ENCODE results near the gene PRSS21. TPM values are rescaled to one million over a fixed set of nuclear protein-coding genes. Genes with fewer than 3 reads are reported as not detected.

The PRSS21 gene
- total and polyA plus RNA-seq, 4 experiments from 2014 or later = 0.96 to 11.5 (median 4.4) TPM

- H3K9me3 Mint-ChIP-seq = peaks cover 0 to 3% (median 0%) of the 10 kb centered on the region in 8 donors
- peak overlapping the region in 2 of 8 donors; percentile 5 to 15 for H3K4me3 Mint-ChIP-seq
- DNase-seq = peak in 1 of 5 donors; percentile 37
- Histone ChIP-seq H3K36me3 (ENCODE audit: insufficient read depth, low read length) (peaks cover 63% of the 10 kb centered on the region), H3K9me3 (ENCODE audit: control insufficient read depth in 1 of 2, low read length in 2 of 2) (no peaks in the 10 kb centered on the region), H3K27ac (ENCODE audit: low read depth, low read length) (no peak overlapping the region), H3K4me1 (ENCODE audit: insufficient read depth, low read length) (peaks cover 23% of the 10 kb centered on the region), H3K27me3 (ENCODE audit: insufficient read depth, low read length) (no peaks in the 10 kb centered on the region), H3K4me3 (ENCODE audit: low read length in 2 of 2) (no peak overlapping the region)
- H3K27ac Mint-ChIP-seq = peak overlapping the region in 6 of 7 donors; percentile 57 to 99 (median 67)
- intact Hi-C loops (cut with micrococcal nuclease) = loop anchor here (10.0 kb wide), 1 partner anchor 237 kb away; the partner anchor contains the start of genes CEMP1 and PDPK1
- H3K4me1 Mint-ChIP-seq = peaks cover 14 to 38% (median 33%) of the 10 kb centered on the region in 4 donors
- ChIA-PET CTCF (ENCODE audit: partially characterized antibody) (no interaction called here), POLR2A (ENCODE audit: partially characterized antibody) (interaction anchor here (8.8 kb wide), 1 partner anchor 20 kb away, joined by 142 read pairs; the partner anchor contains the start of gene SRRM2)
- H3K27me3 Mint-ChIP-seq = no peaks in the 10 kb centered on the region
- H3K36me3 Mint-ChIP-seq = peaks cover 44 to 81% of the 10 kb centered on the region in 2 donors
Observed at GRCh38 chr16:2771496-2772402, 45.3 kb upstream of the PRSS21 start.

GRCh38 chr16:2773188-2773968, 43.7 kb upstream of the PRSS21 start:
- no peaks in the 10 kb centered on the region for H3K27me3 ChIP-seq (ENCODE audit: insufficient read depth, low read length)
- H3K9me3 Mint-ChIP-seq = peaks cover 0 to 3% (median 0%) of the 10 kb centered on the region in 8 donors
- H3K4me1 Mint-ChIP-seq = peaks cover 16 to 45% (median 36%) of the 10 kb centered on the region in 4 donors
- CTCF ChIA-PET (ENCODE audit: partially characterized antibody) = interaction anchor here (1.1 kb wide), 1 partner anchor 27 kb away, joined by 3 read pairs; no protein-coding TSS in a partner anchor
- H3K9me3 ChIP-seq (ENCODE audit: control insufficient read depth in 1 of 2, low read length in 2 of 2) = no peaks in the 10 kb centered on the region
- H3K36me3 Mint-ChIP-seq = peaks cover 32 to 79% of the 10 kb centered on the region in 2 donors
- no peak overlapping the region for H3K27ac ChIP-seq (ENCODE audit: low read depth, low read length)
- intact Hi-C loops (cut with micrococcal nuclease) = loop anchor here (10.0 kb wide), 1 partner anchor 239 kb away; the partner anchor contains the start of genes CEMP1 and PDPK1
- peak overlapping the region in 4 of 7 donors; percentile 66 to 99 (median 76) for H3K27ac Mint-ChIP-seq
- H3K36me3 ChIP-seq (ENCODE audit: insufficient read depth, low read length) = peaks cover 46% of the 10 kb centered on the region
- H3K27me3 Mint-ChIP-seq = no peaks in the 10 kb centered on the region
- H3K4me1 ChIP-seq (ENCODE audit: insufficient read depth, low read length) = peaks cover 28% of the 10 kb centered on the region
- H3K4me3 ChIP-seq (ENCODE audit: low read length in 2 of 2) = no peak overlapping the region
- DNase-seq = peak in 1 of 5 donors; percentile 26
- H3K4me3 Mint-ChIP-seq = peak overlapping the region in 2 of 8 donors; percentile 4 to 7
- POLR2A ChIA-PET (ENCODE audit: partially characterized antibody) = interaction anchor here (0.6 to 8.8 kb wide), 3 partner anchors 12 to 21 kb away, joined by 3 to 142 read pairs (median 7); partner anchors contain the start of gene SRRM2

- POLR2A ChIA-PET (ENCODE audit: partially characterized antibody) = interaction anchor here (1.4 to 8.8 kb wide), 3 partner anchors 17 to 1068 kb away, joined by 3 to 142 read pairs (median 7); partner anchors contain the start of genes MAPK8IP3 and SRRM2
- Histone ChIP-seq H3K27me3 (ENCODE audit: insufficient read depth, low read length) (no peaks in the 10 kb centered on the region), H3K9me3 (ENCODE audit: control insufficient read depth in 1 of 2, low read length in 2 of 2) (no peaks in the 10 kb centered on the region), H3K4me3 (ENCODE audit: low read length in 2 of 2) (no peak overlapping the region), H3K36me3 (ENCODE audit: insufficient read depth, low read length) (peaks cover 37% of the 10 kb centered on the region), H3K4me1 (ENCODE audit: insufficient read depth, low read length) (peaks cover 37% of the 10 kb centered on the region), H3K27ac (ENCODE audit: low read depth, low read length) (no peak overlapping the region)
- H3K36me3 Mint-ChIP-seq = peaks cover 27 to 69% of the 10 kb centered on the region in 2 donors
- intact Hi-C loops (cut with micrococcal nuclease) = loop anchor here (10.0 kb wide), 1 partner anchor 240 kb away; the partner anchor contains the start of genes CEMP1 and PDPK1
- peak in 1 of 5 donors; percentile 29 for DNase-seq
- peak overlapping the region in 5 of 7 donors; percentile 36 to 99 (median 57) for H3K27ac Mint-ChIP-seq
- no peaks in the 10 kb centered on the region for H3K27me3 Mint-ChIP-seq
- H3K4me1 Mint-ChIP-seq = peaks cover 20 to 51% (median 43%) of the 10 kb centered on the region in 4 donors
- peak overlapping the region in 2 of 8 donors; percentile 25 to 46 for H3K4me3 Mint-ChIP-seq
- CTCF ChIA-PET (ENCODE audit: partially characterized antibody) = interaction anchor here (1.1 kb wide), 1 partner anchor 28 kb away, joined by 3 read pairs; no protein-coding TSS in a partner anchor
- H3K9me3 Mint-ChIP-seq = peaks cover 0 to 3% (median 0%) of the 10 kb centered on the region in 8 donors
Observed at GRCh38 chr16:2774161-2774891, 42.7 kb upstream of the PRSS21 start.

GRCh38 chr16:2775131-2775716, 41.8 kb upstream of the PRSS21 start:
- POLR2A ChIA-PET (ENCODE audit: partially characterized antibody) = interaction anchor here (1.4 to 8.8 kb wide), 5 partner anchors 7 to 1069 kb away, joined by 3 to 142 read pairs (median 7); partner anchors contain the start of genes MAPK8IP3 and SRRM2
- intact Hi-C loops (cut with micrococcal nuclease) = loop anchor here (5.0 to 10.0 kb wide), 2 partner anchors 92 to 240 kb away; partner anchors contain the start of genes CEMP1 and PDPK1
- Mint-ChIP-seq H3K9me3 (no peaks in the 10 kb centered on the region), H3K27ac (peak overlapping the region in 6 of 7 donors; percentile 36 to 99 (median 84)), H3K4me3 (peak overlapping the region; percentile 31 to 96 (median 93)), H3K27me3 (no peaks in the 10 kb centered on the region), H3K4me1 (peaks cover 19 to 47% (median 38%) of the 10 kb centered on the region in 4 donors), H3K36me3 (peaks cover 23 to 60% of the 10 kb centered on the region in 2 donors)
- Histone ChIP-seq H3K27me3 (ENCODE audit: insufficient read depth, low read length) (no peaks in the 10 kb centered on the region), H3K27ac (ENCODE audit: low read depth, low read length) (no peak overlapping the region), H3K4me1 (ENCODE audit: insufficient read depth, low read length) (peaks cover 38% of the 10 kb centered on the region), H3K36me3 (ENCODE audit: insufficient read depth, low read length) (peaks cover 28% of the 10 kb centered on the region), H3K4me3 (ENCODE audit: low read length in 2 of 2) (no peak overlapping the region), H3K9me3 (ENCODE audit: control insufficient read depth in 1 of 2, low read length in 2 of 2) (no peaks in the 10 kb centered on the region)
- peak in 1 of 5 donors; percentile 6 for DNase-seq
- CTCF ChIA-PET (ENCODE audit: partially characterized antibody) = interaction anchor here (1.1 kb wide), 1 partner anchor 22 kb away, joined by 3 read pairs; no protein-coding TSS in a partner anchor

GRCh38 chr16:2775765-2776499, 41.1 kb upstream of the PRSS21 start:
- H3K27ac Mint-ChIP-seq = peak overlapping the region; percentile 54 to 99 (median 93)
- H3K9me3 Mint-ChIP-seq = no peaks in the 10 kb centered on the region
- no peak for DNase-seq
- intact Hi-C loops (cut with micrococcal nuclease) = loop anchor here (5.0 to 10.0 kb wide), 2 partner anchors 91 to 241 kb away; partner anchors contain the start of genes CEMP1 and PDPK1
- Histone ChIP-seq H3K4me3 (ENCODE audit: low read length in 2 of 2) (peak overlapping the region; percentile 34 to 73), H3K4me1 (ENCODE audit: insufficient read depth, low read length) (peaks cover 38% of the 10 kb centered on the region), H3K27me3 (ENCODE audit: insufficient read depth, low read length) (no peaks in the 10 kb centered on the region), H3K9me3 (ENCODE audit: control insufficient read depth in 1 of 2, low read length in 2 of 2) (no peaks in the 10 kb centered on the region), H3K36me3 (ENCODE audit: insufficient read depth, low read length) (peaks cover 21% of the 10 kb centered on the region), H3K27ac (ENCODE audit: low read depth, low read length) (peak overlapping the region; percentile 60)
- ChIA-PET POLR2A (ENCODE audit: partially characterized antibody) (interaction anchor here (0.7 to 8.8 kb wide), 9 partner anchors 8 to 1070 kb away, joined by 3 to 142 read pairs (median 7); partner anchors contain the start of genes FLYWCH1, MAPK8IP3, PRSS33 and SRRM2), CTCF (ENCODE audit: partially characterized antibody) (interaction anchor here (1.1 kb wide), 1 partner anchor 22 kb away, joined by 3 read pairs; no protein-coding TSS in a partner anchor)
- H3K4me1 Mint-ChIP-seq = peaks cover 19 to 47% (median 38%) of the 10 kb centered on the region in 4 donors
- H3K4me3 Mint-ChIP-seq = peak overlapping the region; percentile 88 to 96 (median 93)
- peaks cover 19 to 53% of the 10 kb centered on the region in 2 donors for H3K36me3 Mint-ChIP-seq
- H3K27me3 Mint-ChIP-seq = no peaks in the 10 kb centered on the region
